Bronchial epithelial cell (primary cell): ENCODE results near the gene PSTPIP2. TPM values are rescaled to one million over a fixed set of nuclear protein-coding genes. Genes with fewer than 3 reads are reported as not detected.

Source experiments
- DNase-seq: peaks from one replicate; pipeline ENCODE4 v3.0.0-alpha.2; 2010; ENCODE audit warnings: low read depth
- FAIRE-seq: peaks from 2 replicates; lab custom pipeline; 2011; peaks lifted over from hg19 to GRCh38; lab: Jason Lieb, UNC
- H3K27me3 ChIP-seq: 2 replicates; pipeline ENCODE4 v1.5.1; 2011; ENCODE audit warnings: low read length; ENCODE audit not compliant: control insufficient read depth, insufficient read depth
- H3K36me3 ChIP-seq: 2 replicates; pipeline ENCODE4 v1.5.1; 2011; ENCODE audit warnings: low read length; ENCODE audit not compliant: control insufficient read depth, insufficient read depth
- H3K4me3 ChIP-seq: 2 replicates; pipeline ENCODE4 v1.5.1; 2011; ENCODE audit warnings: mild to moderate bottlenecking, low read depth, low read length, control low read depth
- CTCF ChIP-seq: IDR thresholded peaks from 2 replicates; pipeline ENCODE4 v1.5.1; 2011; ENCODE audit warnings: mild to moderate bottlenecking, moderate library complexity, low read length, control low read depth, inconsistent platforms; ENCODE audit not compliant: insufficient read depth, severe bottlenecking
- total RNA-seq: library from RNA; depleted of rRNA; stranded (reverse); fragments of >200 nt; gene quantifications from 2 replicates; pipeline ENCODE4 v1.2.1, GENCODE V29; 2014

The PSTPIP2 gene
- total RNA-seq, 1 donor from 2014 or later = 6.6 TPM

- no peak for TF ChIP-seq CTCF
- Histone ChIP-seq H3K4me3 (no peak overlapping the region), H3K27me3 (no peaks in the 10 kb centered on the region), H3K36me3 (peaks cover under 1% of the 10 kb centered on the region)
- FAIRE-seq (no peak), DNase-seq (peak; percentile 22)
Observed at GRCh38 chr18:45958730-45959129, 113.3 kb downstream of the PSTPIP2 start.

GRCh38 chr18:45958027-45958426 is 114.0 kb downstream of the PSTPIP2 start:
- TF ChIP-seq CTCF = no peak
- FAIRE-seq (no peak), DNase-seq (no peak)
- Histone ChIP-seq H3K4me3 (no peak overlapping the region), H3K36me3 (peaks cover 2% of the 10 kb centered on the region), H3K27me3 (no peaks in the 10 kb centered on the region)

GRCh38 chr18:45957100-45957499 is 115.0 kb downstream of the PSTPIP2 start:
- H3K27me3 ChIP-seq = no peaks in the 10 kb centered on the region
- DNase-seq (no peak), FAIRE-seq (no peak)
- H3K4me3 ChIP-seq = no peak overlapping the region
- no peak for TF ChIP-seq CTCF
- H3K36me3 ChIP-seq = peaks cover 5% of the 10 kb centered on the region

- peak; percentile 88 for DNase-seq
- Histone ChIP-seq H3K4me3 (no peak overlapping the region), H3K27me3 (no peaks in the 10 kb centered on the region), H3K36me3 (peaks cover 6% of the 10 kb centered on the region)
- FAIRE-seq = no peak
- TF ChIP-seq CTCF = no peak
Observed at GRCh38 chr18:45954070-45954934, 117.8 kb downstream of the PSTPIP2 start.

- Histone ChIP-seq H3K4me3 (no peak overlapping the region), H3K27me3 (no peaks in the 10 kb centered on the region), H3K36me3 (peaks cover 18% of the 10 kb centered on the region)
- FAIRE-seq (no peak), DNase-seq (peak; percentile 82)
- no peak for TF ChIP-seq CTCF
Observed at GRCh38 chr18:45951016-45951714, 120.9 kb downstream of the PSTPIP2 start.
